ENCODE results near the gene DLEU7.

DNA sequence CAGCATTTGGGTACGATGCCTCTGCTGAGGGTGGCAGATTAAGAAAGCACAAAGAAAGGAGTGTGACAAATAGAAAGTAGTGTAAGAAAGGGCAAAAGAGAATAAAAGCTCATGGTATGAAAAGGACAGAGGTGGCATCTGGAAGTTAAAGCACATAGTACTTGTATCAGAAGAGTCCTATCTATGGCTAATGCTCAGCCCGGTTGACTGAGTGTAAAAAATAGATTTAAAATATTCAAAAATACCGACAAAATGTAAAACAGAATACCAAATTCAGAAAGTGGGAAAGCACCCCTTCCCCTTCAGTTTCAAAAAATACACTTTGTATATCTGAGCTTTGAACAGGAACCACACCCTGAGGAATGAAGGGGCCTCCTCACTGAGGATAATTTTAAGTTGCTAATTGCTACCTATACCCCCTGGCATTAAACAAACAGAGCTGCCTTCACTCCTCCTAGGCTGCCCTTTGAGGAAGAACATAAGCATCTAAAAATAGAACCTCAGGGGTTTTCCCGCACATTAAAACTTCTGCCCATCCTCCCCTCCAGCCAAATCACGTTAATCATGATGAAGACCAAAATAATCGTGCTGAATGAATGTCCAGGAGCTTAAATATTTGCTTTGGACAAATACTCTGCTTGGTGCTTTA, 43.3 kb downstream of the DLEU7 start:
- no peak for TF ChIP-seq EHMT2 (IDR thresholded peaks at IDR 0.05)
- TF ChIP-seq HMG20A (CRISPR knock-in tag; conservative IDR thresholded peaks at IDR 0.05) = no peak
- no peak for TF ChIP-seq MEIS2 (IDR thresholded peaks at IDR 0.05; ENCODE audit: partially characterized antibody)
- no peak for TF ChIP-seq HDAC6 (IDR thresholded peaks at IDR 0.05; ENCODE audit: low read depth, low read length)

Data from K562 (cell line).